GM21619 (cell line): ENCODE results near the gene PLCG2.
A peak's percentile ranks its signal among the peaks of the same experiment; 100 is the strongest.
"Not testable (repeated sequence)": the region's sequence is repeated elsewhere in the genome, so short reads cannot be mapped to it uniquely, and the experiment has no call there.

Experiments
- ATAC-seq: cut with Tn5 transposase; IDR thresholded peaks from one replicate; pipeline ENCODE4 v1.9.1; 2021; ENCODE audit not compliant: unreplicated experiment

PLCG2 gene

GRCh38 chr16:81778861-81779535, at the start of gene PLCG2:
TSS of gene PLCG2 (plus strand) at chr16:81779291. CDS start at chr16:81785990, 6,699 bp downstream.
- ATAC-seq: peak; percentile 79

GRCh38 chr16:81729451-81729850, 49.6 kb upstream of the PLCG2 start:
- no peak for ATAC-seq

GRCh38 chr16:81730090-81731051, 48.7 kb upstream of the PLCG2 start:
- peak; percentile 85 for ATAC-seq

- no peak for ATAC-seq
Measured at GRCh38 chr16:81731649-81732048, 47.4 kb upstream of the PLCG2 start.

GRCh38 chr16:81732699-81733098, 46.4 kb upstream of the PLCG2 start:
- no peak for ATAC-seq

- ATAC-seq: no peak
Measured at GRCh38 chr16:81733295-81733694, 45.8 kb upstream of the PLCG2 start.

GRCh38 chr16:81734632-81735434, 44.3 kb upstream of the PLCG2 start:
- ATAC-seq: no peak

- ATAC-seq: peak; percentile 61
Measured at GRCh38 chr16:81737885-81738536, 41.1 kb upstream of the PLCG2 start.

- peak; percentile 35 for ATAC-seq
Measured at GRCh38 chr16:81738783-81739496, 40.2 kb upstream of the PLCG2 start.

- ATAC-seq: no peak
Measured at GRCh38 chr16:81739503-81739902, 39.6 kb upstream of the PLCG2 start.

GRCh38 chr16:81740169-81740568, 38.9 kb upstream of the PLCG2 start:
- peak; percentile 63 for ATAC-seq

- ATAC-seq: not testable (repeated sequence)
Measured at GRCh38 chr16:81741430-81741770, 37.7 kb upstream of the PLCG2 start.

GRCh38 chr16:81744385-81744784, 34.7 kb upstream of the PLCG2 start:
- no peak for ATAC-seq

GRCh38 chr16:81744911-81745310, 34.2 kb upstream of the PLCG2 start:
- no peak for ATAC-seq

GRCh38 chr16:81745704-81746558, 33.2 kb upstream of the PLCG2 start:
- ATAC-seq: peak; percentile 72

- ATAC-seq: no peak
Measured at GRCh38 chr16:81746566-81746965, 32.5 kb upstream of the PLCG2 start.

GRCh38 chr16:81748476-81749198, 30.5 kb upstream of the PLCG2 start:
- ATAC-seq: no peak

GRCh38 chr16:81752225-81752875, 26.7 kb upstream of the PLCG2 start:
- ATAC-seq: peak; percentile 85
